Loucy (cell line): ENCODE measurements around the gene DHX16.

Experiments
- EZH2phosphoT487 ChIP-seq: fragments of 200-600 bp; IDR thresholded peaks from 2 replicates; pipeline ENCODE4 v1.6.1; 2018; ENCODE audit warnings: antibody characterized with exemption, mild to moderate bottlenecking, moderate library complexity, borderline replicate concordance
- TF ChIP-seq, protein P1 (sequence below): fragments of 200-600 bp; sonication (generic); conservative IDR thresholded peaks from 2 replicates; pipeline ENCODE4 v1.5.1; 2014; ENCODE audit warnings: mild to moderate bottlenecking, antibody characterized with exemption, low read length

DNA sequence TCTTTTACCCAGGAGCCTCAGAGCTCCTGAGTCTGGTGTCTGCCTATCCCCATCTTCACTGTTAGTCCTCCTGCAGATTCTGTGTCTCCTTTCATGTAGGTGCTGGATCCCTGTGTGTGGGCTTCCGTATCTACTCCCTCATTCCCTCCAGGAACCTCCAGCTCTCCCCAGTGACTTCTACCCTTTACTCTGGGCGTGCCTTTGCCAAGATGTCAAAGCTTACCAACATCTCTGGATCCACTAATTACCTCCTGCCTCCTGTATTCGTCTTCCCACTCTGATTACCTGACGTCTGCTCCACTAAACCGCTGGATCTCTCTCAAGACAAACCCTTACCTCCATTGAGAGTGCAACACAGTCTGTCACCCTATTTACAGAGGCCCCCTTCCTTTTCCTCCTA lies 28.0 kb downstream of the DHX16 start:
- TF ChIP-seq, protein P1, sequence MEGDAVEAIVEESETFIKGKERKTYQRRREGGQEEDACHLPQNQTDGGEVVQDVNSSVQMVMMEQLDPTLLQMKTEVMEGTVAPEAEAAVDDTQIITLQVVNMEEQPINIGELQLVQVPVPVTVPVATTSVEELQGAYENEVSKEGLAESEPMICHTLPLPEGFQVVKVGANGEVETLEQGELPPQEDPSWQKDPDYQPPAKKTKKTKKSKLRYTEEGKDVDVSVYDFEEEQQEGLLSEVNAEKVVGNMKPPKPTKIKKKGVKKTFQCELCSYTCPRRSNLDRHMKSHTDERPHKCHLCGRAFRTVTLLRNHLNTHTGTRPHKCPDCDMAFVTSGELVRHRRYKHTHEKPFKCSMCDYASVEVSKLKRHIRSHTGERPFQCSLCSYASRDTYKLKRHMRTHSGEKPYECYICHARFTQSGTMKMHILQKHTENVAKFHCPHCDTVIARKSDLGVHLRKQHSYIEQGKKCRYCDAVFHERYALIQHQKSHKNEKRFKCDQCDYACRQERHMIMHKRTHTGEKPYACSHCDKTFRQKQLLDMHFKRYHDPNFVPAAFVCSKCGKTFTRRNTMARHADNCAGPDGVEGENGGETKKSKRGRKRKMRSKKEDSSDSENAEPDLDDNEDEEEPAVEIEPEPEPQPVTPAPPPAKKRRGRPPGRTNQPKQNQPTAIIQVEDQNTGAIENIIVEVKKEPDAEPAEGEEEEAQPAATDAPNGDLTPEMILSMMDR: no peak
- no peak for TF ChIP-seq EZH2phosphoT487
